ENCODE measurements around the gene MUC6.

The MUC6 gene

DNA sequence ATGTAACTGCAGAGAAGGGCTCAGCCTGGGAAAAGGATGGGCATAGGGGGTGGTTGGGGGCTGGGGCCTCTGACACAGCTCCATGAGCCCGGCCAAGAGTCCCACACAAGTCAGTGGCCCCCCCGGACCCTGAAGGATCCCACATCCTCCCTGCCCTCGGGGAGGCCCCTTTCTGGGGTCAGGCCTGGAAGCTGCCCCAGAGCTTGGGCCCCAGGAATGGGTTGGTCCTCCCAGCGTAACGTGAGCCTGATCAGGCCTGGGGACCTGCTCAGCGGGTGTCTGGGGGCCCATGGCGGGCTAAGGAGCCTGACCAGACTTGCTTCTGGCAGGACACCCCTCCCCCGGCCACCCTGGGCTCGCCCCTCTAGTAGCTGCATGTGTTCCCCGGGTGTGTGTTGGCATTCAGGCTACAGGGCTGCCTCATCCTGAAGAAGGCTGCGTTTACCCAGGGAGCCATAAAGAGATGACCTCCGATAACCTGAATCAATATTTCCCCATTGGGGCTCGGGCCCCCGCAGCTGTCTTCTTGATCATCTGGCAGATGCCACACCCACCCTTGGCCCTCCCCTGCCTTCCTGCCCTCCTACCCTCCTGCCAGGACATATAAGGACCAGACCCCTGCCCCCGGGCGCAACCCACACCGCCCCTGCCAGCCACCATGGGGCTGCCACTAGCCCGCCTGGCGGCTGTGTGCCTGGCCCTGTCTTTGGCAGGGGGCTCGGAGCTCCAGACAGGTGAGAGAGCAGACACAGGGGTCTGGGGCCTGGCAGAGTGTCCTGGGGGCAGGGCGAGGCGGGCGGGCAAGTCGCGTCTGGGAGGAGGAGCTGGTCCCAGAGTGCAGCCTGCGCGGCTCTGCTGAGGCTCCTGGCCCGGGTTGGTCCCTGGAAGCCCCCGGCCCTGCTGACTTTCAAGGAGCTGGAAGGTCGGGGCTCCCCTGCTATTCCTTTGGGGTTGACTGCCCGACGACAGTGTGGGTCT, 38.0 kb upstream of the MUC6 start, which contains the start of gene MUC2:
MUC2 (plus strand) TSS at position 631 of the 978 bp plus-strand sequence.
- TF ChIP-seq, protein P1, sequence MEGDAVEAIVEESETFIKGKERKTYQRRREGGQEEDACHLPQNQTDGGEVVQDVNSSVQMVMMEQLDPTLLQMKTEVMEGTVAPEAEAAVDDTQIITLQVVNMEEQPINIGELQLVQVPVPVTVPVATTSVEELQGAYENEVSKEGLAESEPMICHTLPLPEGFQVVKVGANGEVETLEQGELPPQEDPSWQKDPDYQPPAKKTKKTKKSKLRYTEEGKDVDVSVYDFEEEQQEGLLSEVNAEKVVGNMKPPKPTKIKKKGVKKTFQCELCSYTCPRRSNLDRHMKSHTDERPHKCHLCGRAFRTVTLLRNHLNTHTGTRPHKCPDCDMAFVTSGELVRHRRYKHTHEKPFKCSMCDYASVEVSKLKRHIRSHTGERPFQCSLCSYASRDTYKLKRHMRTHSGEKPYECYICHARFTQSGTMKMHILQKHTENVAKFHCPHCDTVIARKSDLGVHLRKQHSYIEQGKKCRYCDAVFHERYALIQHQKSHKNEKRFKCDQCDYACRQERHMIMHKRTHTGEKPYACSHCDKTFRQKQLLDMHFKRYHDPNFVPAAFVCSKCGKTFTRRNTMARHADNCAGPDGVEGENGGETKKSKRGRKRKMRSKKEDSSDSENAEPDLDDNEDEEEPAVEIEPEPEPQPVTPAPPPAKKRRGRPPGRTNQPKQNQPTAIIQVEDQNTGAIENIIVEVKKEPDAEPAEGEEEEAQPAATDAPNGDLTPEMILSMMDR (IDR thresholded peaks at IDR 0.05; ENCODE audit: low read depth, low read length) = no peak
- no peak for DNase-seq (ENCODE audit: extremely low read depth, low read depth)

DNA sequence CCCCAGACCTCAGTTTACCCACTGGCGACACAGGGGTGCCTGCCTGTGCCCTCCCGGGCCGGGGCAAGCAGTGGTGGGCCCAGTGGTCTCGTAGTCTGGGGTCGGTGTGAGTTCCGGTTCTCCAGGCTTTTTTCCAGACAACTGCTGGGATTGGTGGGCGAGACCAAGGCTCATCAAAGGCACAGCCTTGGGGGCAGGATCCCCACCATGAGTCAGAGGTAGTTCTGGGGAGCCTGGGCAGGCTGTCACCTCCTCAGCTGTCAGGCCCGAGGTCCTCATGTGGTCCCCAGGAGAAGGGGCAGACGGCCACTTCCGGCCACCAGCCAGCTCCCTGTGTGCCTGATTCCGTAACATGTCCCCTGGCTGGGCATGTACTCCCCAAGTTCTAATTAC, 37.3 kb upstream of the MUC6 start:
- TF ChIP-seq, protein P1 (IDR thresholded peaks at IDR 0.05; ENCODE audit: low read depth, low read length) = no peak
- DNase-seq (ENCODE audit: extremely low read depth, low read depth) = no peak

GRCh38 chr11:1073261-1073724, 36.8 kb upstream of the MUC6 start:
- TF ChIP-seq, protein P1 (IDR thresholded peaks at IDR 0.05; ENCODE audit: low read depth, low read length) = no peak

DNA sequence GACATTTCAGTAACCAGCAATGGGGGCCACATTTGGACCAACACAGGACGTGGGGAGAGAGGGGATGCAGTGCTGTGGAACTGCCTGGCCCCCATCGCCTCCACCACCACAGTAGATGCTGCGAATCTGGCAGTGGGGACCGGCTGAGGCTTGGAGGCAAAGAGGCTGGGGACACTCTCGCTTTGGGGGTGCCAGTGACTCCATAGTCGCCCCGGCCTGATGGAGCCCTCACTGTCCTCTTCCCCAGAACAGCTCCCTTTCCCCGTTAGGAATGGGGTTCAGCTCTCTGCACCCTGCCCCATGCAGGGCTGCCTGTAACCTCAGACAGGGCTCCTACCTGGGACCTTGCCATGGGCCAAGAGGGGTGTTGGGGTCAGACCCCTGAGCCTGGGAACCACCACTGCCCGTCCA, 36.3 kb upstream of the MUC6 start:
- no peak for DNase-seq (ENCODE audit: extremely low read depth, low read depth)
- TF ChIP-seq, protein P1 (IDR thresholded peaks at IDR 0.05; ENCODE audit: low read depth, low read length) = no peak

More at GRCh38 chr11:1073261-1073724, 36.8 kb upstream of the MUC6 start:
- DNase-seq (ENCODE audit: extremely low read depth, low read depth) = peak; percentile 10

DNA sequence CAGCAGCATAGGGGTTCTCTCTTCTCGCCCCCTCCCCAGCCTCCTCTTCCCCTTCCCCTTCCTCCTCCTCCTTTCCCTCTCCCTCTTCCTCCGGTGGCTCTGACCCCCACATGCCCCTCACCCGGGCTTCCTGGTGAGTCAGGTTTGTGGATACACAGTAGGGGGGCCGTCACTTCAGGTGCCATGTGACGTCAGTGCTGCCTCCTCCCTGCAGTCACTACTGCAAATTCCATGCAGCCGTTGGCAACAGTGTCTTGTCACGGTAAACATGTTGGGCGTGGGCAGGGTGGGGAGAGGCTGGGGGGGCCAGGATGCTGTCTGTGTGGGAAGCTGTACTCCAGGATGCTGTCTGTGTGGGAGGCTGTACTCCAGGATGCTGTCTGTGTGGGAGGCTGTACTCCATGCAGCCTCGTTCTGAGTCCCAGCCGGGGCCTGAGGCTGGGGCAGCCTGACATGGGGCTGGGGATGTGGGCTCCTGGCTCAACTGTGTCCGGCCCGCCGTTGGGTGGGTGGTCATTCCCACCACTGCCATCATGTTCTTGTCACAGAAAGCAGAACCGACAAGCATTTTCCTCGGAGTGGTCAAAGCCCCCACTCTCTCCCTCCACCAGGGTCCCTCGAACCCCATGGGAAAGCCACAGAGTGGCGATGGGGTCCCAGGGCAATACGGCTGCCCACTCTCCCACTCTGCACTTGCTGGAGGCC, 35.8 kb upstream of the MUC6 start:
- DNase-seq (ENCODE audit: extremely low read depth, low read depth) = no peak
- TF ChIP-seq, protein P1 (IDR thresholded peaks at IDR 0.05; ENCODE audit: low read depth, low read length) = no peak

GRCh38 chr11:1071571-1072115, 35.1 kb upstream of the MUC6 start:
- TF ChIP-seq, protein P1 (IDR thresholded peaks at IDR 0.05; ENCODE audit: low read depth, low read length) = no peak
- DNase-seq (ENCODE audit: extremely low read depth, low read depth) = no peak
